Activated CD8-positive, alpha-beta memory T cell treated with anti-CD3 and anti-CD28 coated beads, Interleukin-2, amount 50 U/mL, for 4 hours (primary cell): ENCODE measurements around the gene FREM3.
A peak's percentile ranks its signal among the peaks of the same experiment; 100 is the strongest.
"Not testable (repeated sequence)": the region's sequence is repeated elsewhere in the genome, so short reads cannot be mapped to it uniquely, and the experiment has no call there.

Experiments used
- DNase-seq: peaks from one replicate; pipeline ENCODE4 v3.0.0-alpha.2; 2020

Gene FREM3

GRCh38 chr4:143564472-143564871 is 136.0 kb downstream of the FREM3 start:
- no peak for DNase-seq

GRCh38 chr4:143559757-143560147 is 140.7 kb downstream of the FREM3 start:
- DNase-seq: peak; percentile 33

- DNase-seq: peak; percentile 69
Observed at GRCh38 chr4:143558823-143559756, 141.4 kb downstream of the FREM3 start.

GRCh38 chr4:143558286-143558685 is 142.2 kb downstream of the FREM3 start:
- DNase-seq: no peak

- no peak for DNase-seq
Observed at GRCh38 chr4:143555676-143556075, 144.8 kb downstream of the FREM3 start.

- no peak for DNase-seq
Observed at GRCh38 chr4:143554728-143555597, 145.5 kb downstream of the FREM3 start.

- DNase-seq: no peak
Observed at GRCh38 chr4:143549928-143550327, 150.5 kb downstream of the FREM3 start.

GRCh38 chr4:143539670-143540023 is 160.8 kb downstream of the FREM3 start:
- no peak for DNase-seq

GRCh38 chr4:143538979-143539669 is 161.4 kb downstream of the FREM3 start:
- no peak for DNase-seq

- DNase-seq: no peak
Observed at GRCh38 chr4:143531788-143532491, 168.5 kb downstream of the FREM3 start.

- DNase-seq: no peak
Observed at GRCh38 chr4:143531380-143531779, 169.1 kb downstream of the FREM3 start.

GRCh38 chr4:143528046-143528445 is 172.4 kb downstream of the FREM3 start:
- not testable (repeated sequence) for DNase-seq
